PFSK-1 (cell line): ENCODE results near the gene DCAF8.

ENCODE experiments used
- FOXP2 ChIP-seq: optimal IDR thresholded peaks from 2 replicates; pipeline ENCODE3; 2011; ENCODE audit warnings: borderline replicate concordance, control low read depth, inconsistent platforms; ENCODE audit not compliant: insufficient read depth; ENCODE audit errors: extremely low read length, extremely low read depth
- POLR2AphosphoS5 ChIP-seq: IDR thresholded peaks from 2 replicates; pipeline ENCODE4 v1.6.1; 2012; ENCODE audit warnings: low read depth, mild to moderate bottlenecking, control low read depth, low read length, moderate library complexity
- REST ChIP-seq, 2 experiments: IDR thresholded peaks; 2 replicates each; pipeline versions ENCODE4 v1.6.1 to v1.8.0; 2011 to 2012; ENCODE audit warnings: low read depth in 2 of 2, low read length in 2 of 2, control low read depth in 1 of 2, inconsistent platforms in 1 of 2, mild to moderate bottlenecking in 1 of 2, moderate library complexity in 1 of 2; ENCODE audit not compliant: insufficient read depth in 1 of 2
- SIN3A ChIP-seq: IDR thresholded peaks from 2 replicates; pipeline ENCODE4 v1.6.1; 2012; ENCODE audit warnings: mild to moderate bottlenecking, low read length, moderate library complexity, borderline replicate concordance; ENCODE audit not compliant: insufficient read depth
- TAF1 ChIP-seq: IDR thresholded peaks from 2 replicates; pipeline ENCODE4 v1.6.1; 2012; ENCODE audit warnings: low read length, control low read depth, borderline replicate concordance; ENCODE audit not compliant: insufficient read depth

GRCh38 chr1:160243767-160244166 lies 18.6 kb downstream of the DCAF8 start:
- no peak for TF ChIP-seq REST (IDR thresholded peaks at IDR 0.05; ENCODE audit: insufficient read depth in 1 of 2, low read depth in 2 of 2, low read length in 2 of 2)
- TF ChIP-seq SIN3A, result no peak
- no peak for TF ChIP-seq TAF1
- no peak for TF ChIP-seq POLR2AphosphoS5
- no peak for TF ChIP-seq FOXP2
